Adrenal gland (tissue), 12 donors: ENCODE results near the gene ABO. TPM values are rescaled to one million over a fixed set of nuclear protein-coding genes. Genes with fewer than 3 reads are reported as not detected.

Experiments
- DNase-seq, 7 donors: peaks; one replicate each; pipeline ENCODE4 v3.0.0-alpha.2; 2019 to 2020
- H3K27ac ChIP-seq, 5 donors: fragments of 200-600 bp; sonication (generic) in 4 of 5; 1 replicate in 3 of 5; 2 replicates in 2 of 5; pipeline versions ENCODE4 v1.5.1 to v1.8.0; 2016 to 2020; ENCODE audit warnings: mild to moderate bottlenecking in 1 of 5
- H3K27me3 ChIP-seq: fragments of 200-600 bp; 2 replicates; pipeline ENCODE4 v1.8.0; 2021
- H3K36me3 ChIP-seq, 2 donors: fragments of 200-600 bp; replicated peaks in 1 of 2; 1 replicate in 1 of 2; 2 replicates in 1 of 2; pipeline versions ENCODE4 v1.5.1 to v1.8.0; 2018 to 2022
- H3K4me1 ChIP-seq, 2 donors: fragments of 200-600 bp; replicated peaks in 1 of 2; 1 replicate in 1 of 2; 2 replicates in 1 of 2; pipeline versions ENCODE4 v1.5.1 to v1.8.0; 2018 to 2021
- H3K4me3 ChIP-seq, 4 donors: fragments of 200-600 bp; sonication (generic) in 3 of 4; one replicate each; pipeline ENCODE4 v1.5.1; 2016 to 2018
- H3K9me3 ChIP-seq, 3 donors: fragments of 200-600 bp; sonication (generic) in 1 of 3; replicated peaks in 1 of 3; 1 replicate in 2 of 3; 2 replicates in 1 of 3; pipeline versions ENCODE4 v1.5.1 to v1.8.0; 2016 to 2021
- POLR2A ChIP-seq, 2 donors: fragments of 450-650 bp; IDR thresholded peaks; one replicate each; pipeline ENCODE4 v1.6.1; 2017; ENCODE audit warnings: antibody characterized with exemption in 2 of 2, mild to moderate bottlenecking in 2 of 2, moderate library complexity in 1 of 2
- WGBS, 4 donors: extraction: QIAGEN DNeasy Blood & Tissue Kit in 2 of 4; methylation state at CpG; one replicate each; pipeline versions ENCODE4 v1.1.5 to v1.1.7; 2013 to 2017; 5-methylcytosine and 5-hydroxymethylcytosine counted together
- intact Hi-C, 2 donors: fragments of 100-400 bp; cut with DNase I; formaldehyde crosslinking; loops; one replicate each; pipeline versions ENCODE4 v1.14.1 to v1.15.0; 2022 to 2023
- polyA plus RNA-seq, 3 donors: library from polyadenylated mRNA; stranded (reverse); fragments of 200-250 nt in 2 of 3; fragments of 350-450 nt in 1 of 3; fragmentation: Illumina TruSeq in 1 of 3; extraction: RNeasy Lipid Tissue Mini Kit (QIAGEN cat#74804) in 1 of 3; gene quantifications; one replicate each; pipeline ENCODE4 v1.2.3, GENCODE V29; 2013 to 2014
- total RNA-seq, 9 donors: library from RNA; depleted of rRNA in 4 of 9; stranded (reverse); fragments of >200 nt in 4 of 9; fragments of 120-200 nt in 1 of 9; fragmentation: NEBNext Ultra II Directional in 1 of 9; extraction: Animal tissue kit (Norgen Biotek cat#: 25700) in 1 of 9; gene quantifications; one replicate each; pipeline versions ENCODE4 v1.1.0 to v1.2.4, GENCODE V29; 2013 to 2023
- TF ChIP-seq, protein P1 (sequence below), 6 experiments: fragments of 450-650 bp in 4 of 6; fragments of 200-600 bp in 2 of 6; sonication (generic) in 1 of 6; IDR thresholded peaks; 1 replicate in 5 of 6; 2 replicates in 1 of 6; pipeline versions ENCODE4 v1.5.1 to v1.8.0; 2016 to 2021; ENCODE audit warnings: antibody characterized with exemption in 6 of 6, mild to moderate bottlenecking in 2 of 6, moderate library complexity in 1 of 6
- donor health status: healthy with polysubstance abuse.
- donor health status: Bipolar disorder and iron deficiency.
- donor health status: DM: yes; HTN: yes; CAD: no.
- donor health status: DM: no; HTN: no; CAD: no.
- donor health status: DM: no; HTN: no; CAD: no.
- donor health status: DM: yes; HTN: yes; CAD: no.

ABO gene
- total and polyA plus RNA-seq, 12 donors: 2.9 to 43.1 (median 18.6) TPM

DNA sequence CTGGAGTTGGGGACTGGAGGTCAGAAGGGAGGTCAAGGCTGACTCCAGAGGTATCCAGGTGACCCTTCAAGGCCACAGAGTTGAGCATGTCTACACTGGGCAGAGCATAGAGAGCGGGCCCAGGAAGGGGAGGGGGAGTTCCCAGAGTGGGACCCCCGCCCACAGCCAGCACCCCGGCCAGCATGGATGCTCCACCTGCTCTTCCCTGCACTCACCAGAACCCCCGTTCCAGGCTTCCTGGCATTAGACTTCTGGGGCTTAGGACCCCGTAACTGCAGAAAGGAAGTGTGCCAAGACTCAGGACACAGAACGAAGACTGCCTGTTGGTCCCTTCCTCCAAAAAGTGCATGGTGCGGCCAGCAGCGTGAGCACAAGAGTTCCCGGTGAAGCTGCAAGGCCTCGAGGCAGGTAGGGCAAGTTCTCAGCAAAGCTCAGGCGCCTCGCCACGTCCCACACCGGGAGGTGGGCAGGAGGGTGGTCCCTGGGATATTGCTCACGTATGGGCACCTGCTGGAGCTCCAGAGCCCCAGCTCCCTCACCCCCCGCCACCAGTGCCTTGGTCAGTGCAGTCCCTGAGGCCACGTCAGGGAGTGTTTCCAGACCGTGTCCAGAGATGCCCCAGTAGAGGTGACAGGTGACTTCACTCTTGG, 13.8 kb downstream of the ABO start:
- Histone ChIP-seq H3K4me1 (peaks cover 5 to 16% of the 10 kb centered on the region in 2 donors), H3K27ac (peak overlapping the region in 1 of 5 donors; percentile 16), H3K27me3 (no peaks in the 10 kb centered on the region), H3K9me3 (no peaks in the 10 kb centered on the region), H3K36me3 (no peaks in the 10 kb centered on the region), H3K4me3 (no peak overlapping the region)
- peak in 1 of 7 donors; percentile 42 for DNase-seq
- WGBS, 4 donors: 85 to 93% (median 88%) methylated on average over 4 to 18 of the region's 18 CpGs
- TF ChIP-seq, protein P1, sequence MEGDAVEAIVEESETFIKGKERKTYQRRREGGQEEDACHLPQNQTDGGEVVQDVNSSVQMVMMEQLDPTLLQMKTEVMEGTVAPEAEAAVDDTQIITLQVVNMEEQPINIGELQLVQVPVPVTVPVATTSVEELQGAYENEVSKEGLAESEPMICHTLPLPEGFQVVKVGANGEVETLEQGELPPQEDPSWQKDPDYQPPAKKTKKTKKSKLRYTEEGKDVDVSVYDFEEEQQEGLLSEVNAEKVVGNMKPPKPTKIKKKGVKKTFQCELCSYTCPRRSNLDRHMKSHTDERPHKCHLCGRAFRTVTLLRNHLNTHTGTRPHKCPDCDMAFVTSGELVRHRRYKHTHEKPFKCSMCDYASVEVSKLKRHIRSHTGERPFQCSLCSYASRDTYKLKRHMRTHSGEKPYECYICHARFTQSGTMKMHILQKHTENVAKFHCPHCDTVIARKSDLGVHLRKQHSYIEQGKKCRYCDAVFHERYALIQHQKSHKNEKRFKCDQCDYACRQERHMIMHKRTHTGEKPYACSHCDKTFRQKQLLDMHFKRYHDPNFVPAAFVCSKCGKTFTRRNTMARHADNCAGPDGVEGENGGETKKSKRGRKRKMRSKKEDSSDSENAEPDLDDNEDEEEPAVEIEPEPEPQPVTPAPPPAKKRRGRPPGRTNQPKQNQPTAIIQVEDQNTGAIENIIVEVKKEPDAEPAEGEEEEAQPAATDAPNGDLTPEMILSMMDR (IDR thresholded peaks at IDR 0.05): no peak
- no peak for TF ChIP-seq POLR2A (IDR thresholded peaks at IDR 0.05)
- intact Hi-C loops: no loop called here

DNA sequence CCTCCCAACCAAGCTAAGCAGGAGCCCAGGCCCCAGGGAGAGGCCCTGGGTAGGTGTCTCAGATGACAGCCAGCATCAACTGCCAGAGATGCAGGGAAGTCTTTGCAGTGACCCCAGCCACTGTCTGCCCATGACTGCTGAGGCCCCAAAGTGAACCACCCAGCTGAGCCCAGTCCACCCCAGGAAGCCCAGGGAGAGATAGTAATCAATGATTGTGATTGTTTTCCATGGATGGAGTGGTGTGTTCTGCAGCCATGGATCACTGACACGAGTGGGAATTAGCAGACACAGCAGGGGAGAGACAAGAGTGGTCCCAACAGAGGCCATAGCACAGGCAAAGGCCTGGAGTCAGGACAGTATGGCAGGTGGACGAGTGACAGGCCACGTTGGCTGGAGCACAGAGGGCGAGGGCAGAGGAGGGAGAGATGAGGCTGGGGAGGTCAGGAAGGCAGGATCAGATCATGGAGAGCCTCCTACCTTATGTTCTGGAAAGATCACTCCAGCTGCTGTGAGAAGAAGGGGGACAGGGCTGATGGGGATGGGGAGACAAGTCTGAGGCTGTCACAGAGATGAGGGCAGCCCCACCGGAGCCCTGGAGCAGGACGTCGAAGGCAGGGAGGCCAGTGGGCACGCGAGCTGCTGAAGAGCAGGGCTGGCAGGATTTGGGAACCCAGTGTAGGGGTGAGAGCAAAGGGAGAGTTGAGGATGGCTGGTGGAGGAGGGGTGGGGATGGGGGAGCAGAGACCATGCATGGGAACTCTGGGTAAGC, 14.5 kb downstream of the ABO start:
- DNase-seq: peak in 1 of 7 donors; percentile 43
- Histone ChIP-seq H3K27ac (peak overlapping the region in 2 of 5 donors; percentile 20 to 75), H3K4me1 (peaks cover 5 to 16% of the 10 kb centered on the region in 2 donors), H3K9me3 (no peaks in the 10 kb centered on the region), H3K4me3 (no peak overlapping the region), H3K36me3 (no peaks in the 10 kb centered on the region), H3K27me3 (no peaks in the 10 kb centered on the region)
- TF ChIP-seq POLR2A (IDR thresholded peaks at IDR 0.05): no peak
- TF ChIP-seq, protein P1 (IDR thresholded peaks at IDR 0.05): no peak
- intact Hi-C loops: no loop called here
- 85 to 98% (median 92%) methylated on average over 9 of the region's 9 CpGs for WGBS, 4 donors

DNA sequence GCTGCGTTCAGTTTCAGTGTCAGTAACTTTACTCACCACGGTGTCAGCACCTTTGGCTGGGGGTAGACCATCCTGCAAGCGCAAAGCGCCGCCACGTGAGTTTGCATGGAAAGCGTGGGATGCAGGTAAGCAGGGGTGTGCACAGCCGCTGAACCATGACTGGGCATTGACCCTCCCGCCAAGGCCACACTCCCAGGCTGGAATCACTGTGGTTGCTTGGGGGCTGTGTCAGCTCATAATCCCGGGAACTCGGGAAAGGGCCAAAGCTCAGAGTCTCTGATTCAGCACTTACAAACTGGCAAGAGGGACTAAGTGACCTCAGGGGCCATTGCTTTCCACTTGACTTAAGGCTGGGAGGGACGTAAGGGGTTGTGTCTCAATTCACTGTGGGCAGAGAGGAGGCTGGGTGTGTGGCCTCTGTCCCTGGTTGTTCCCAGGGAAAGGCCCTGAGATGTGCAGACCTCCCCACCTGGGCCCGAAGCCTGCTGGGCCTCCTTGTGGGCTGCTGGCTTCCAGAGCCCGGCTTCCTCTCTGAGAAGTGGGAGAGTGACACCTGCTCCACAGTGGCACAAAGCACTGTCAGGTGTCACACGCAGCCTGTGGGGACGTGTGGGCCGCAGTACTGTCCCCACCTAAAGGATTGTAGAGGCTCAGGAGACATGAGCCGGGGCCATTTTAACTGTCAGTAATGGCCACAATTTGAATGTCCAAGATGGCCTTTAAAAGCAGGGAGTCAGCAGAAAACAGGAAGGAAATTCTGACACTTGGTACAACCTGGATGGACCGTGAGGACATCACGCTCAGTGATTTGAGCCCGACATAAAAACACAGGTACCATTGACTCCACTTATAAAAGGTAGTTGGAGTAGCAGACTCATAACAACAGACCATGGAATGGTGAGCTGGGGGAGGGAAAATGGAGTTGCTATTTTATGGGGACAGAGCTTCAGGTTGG, 16.7 kb downstream of the ABO start:
- H3K4me1 ChIP-seq: peaks cover 5 to 16% of the 10 kb centered on the region in 2 donors
- H3K4me3 ChIP-seq: no peak overlapping the region
- WGBS, 4 donors: 58 to 76% (median 69%) methylated on average over 19 to 21 of the region's 21 CpGs
- DNase-seq: peak in 6 of 7 donors; percentile 65 to 79 (median 70)
- H3K27me3 ChIP-seq: no peaks in the 10 kb centered on the region
- TF ChIP-seq, protein P1 (IDR thresholded peaks at IDR 0.05): no peak
- TF ChIP-seq POLR2A (IDR thresholded peaks at IDR 0.05): peak in 1 of 2 donors; percentile 29
- H3K27ac ChIP-seq: peak overlapping the region; percentile 57 to 78 (median 63)
- intact Hi-C loops: no loop called here
- no peaks in the 10 kb centered on the region for H3K9me3 ChIP-seq
- no peaks in the 10 kb centered on the region for H3K36me3 ChIP-seq
